Measurements from ENCODE around the gene AZGP1. TPM values are rescaled to one million over a fixed set of nuclear protein-coding genes. Genes with fewer than 3 reads are reported as not detected.

The AZGP1 gene
- polyA plus RNA-seq, 1 of the 3 experiments (the other 2 are of a cell fraction) = not detected

DNA sequence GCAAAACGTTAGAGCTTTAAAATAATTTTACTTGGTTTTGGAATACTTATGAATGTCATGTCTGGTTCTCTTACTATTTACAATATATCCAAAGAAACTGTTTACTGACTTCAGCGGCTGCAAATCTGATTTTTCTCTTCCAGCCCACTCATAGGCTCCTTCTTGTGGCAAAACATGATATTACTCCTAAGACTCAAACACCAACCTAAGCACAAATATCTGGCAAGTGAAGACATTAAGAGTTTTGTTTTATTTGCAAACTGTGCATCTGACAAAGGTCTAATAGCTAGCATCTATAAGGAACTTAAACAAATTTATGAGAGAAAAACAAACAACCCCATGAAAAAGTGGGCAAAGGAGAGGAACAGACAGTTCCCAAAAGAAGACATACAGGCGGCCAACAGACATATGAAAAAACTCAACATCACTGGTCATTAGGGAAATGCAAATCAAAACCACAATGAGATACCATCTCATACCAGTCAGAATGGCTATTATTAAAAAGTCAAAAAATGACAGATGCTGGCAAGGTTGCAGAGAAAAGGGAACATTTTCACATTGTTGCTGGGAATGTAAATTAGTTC is 26.1 kb downstream of the AZGP1 start:
- Histone ChIP-seq H2AFZ (ENCODE audit: low read depth) (no peak overlapping the region), H3K27me3 (ENCODE audit: insufficient read depth) (peaks cover 26% of the 10 kb centered on the region; the same call in 1 of the 2 replicates), H3K4me1 (ENCODE audit: control insufficient read depth in 1 of 2, insufficient read depth in 2 of 2, low read depth in 1 of 2, low read length in 1 of 2) (no peaks in the 10 kb centered on the region), H3K36me3 (replicated peaks in 1 of 2; ENCODE audit: control insufficient read depth in 1 of 2, insufficient read depth in 2 of 2, low read length in 1 of 2) (no peaks in the 10 kb centered on the region), H4K20me1 (ENCODE audit: insufficient read depth) (no peaks in the 10 kb centered on the region), H3K4me3 (ENCODE audit: low read depth in 2 of 2, low read length in 1 of 2) (no peak overlapping the region), H3K27ac (ENCODE audit: low read depth in 2 of 2, low read length in 1 of 2) (no peak overlapping the region), H3K79me2 (ENCODE audit: insufficient read depth) (no peaks in the 10 kb centered on the region), H3F3A (replicated peaks; ENCODE audit: insufficient read depth) (no peaks in the 10 kb centered on the region), H3K9me2 (no peaks in the 10 kb centered on the region), H3K4me2 (no peak overlapping the region), H3K9me3 (no peaks in the 10 kb centered on the region), H3K9ac (no peak overlapping the region)
- no peak for DNase-seq
- CTCF ChIA-PET = interaction anchor here (0.9 to 4.7 kb wide), 9 partner anchors 11 to 268 kb away, joined by 3 to 27 read pairs (median 5); partner anchors contain the start of genes GJC3 and TRIM4
- 7% methylated on average over 3 of the region's 3 CpGs for WGBS (ENCODE audit: low lambda C conversion rate)
- POLR2A ChIA-PET = no interaction called here
- TF ChIP-seq GABPA (IDR thresholded peaks at IDR 0.05; ENCODE audit: low read depth) (no peak), MXI1 (IDR thresholded peaks at IDR 0.05; ENCODE audit: low read depth, low read length) (no peak), NRF1 (IDR thresholded peaks at IDR 0.05; ENCODE audit: low read depth, low read length) (no peak), SIN3A (IDR thresholded peaks at IDR 0.05; ENCODE audit: borderline replicate concordance, low read depth, low read length) (no peak), SMC3 (IDR thresholded peaks at IDR 0.05; ENCODE audit: low read depth, low read length) (peak; percentile 47), RAD21 (IDR thresholded peaks at IDR 0.05; ENCODE audit: low read length) (peak; percentile 52), JUND (IDR thresholded peaks at IDR 0.05) (no peak), YY1 (IDR thresholded peaks at IDR 0.05; ENCODE audit: low read depth) (no peak), GATA2 (CRISPR knock-in tag; IDR thresholded peaks at IDR 0.05) (no peak), RXRA (IDR thresholded peaks at IDR 0.05; ENCODE audit: borderline replicate concordance, low read depth) (no peak), RCOR1 (IDR thresholded peaks at IDR 0.05; ENCODE audit: low read length) (no peak), NFIC (IDR thresholded peaks at IDR 0.05; ENCODE audit: borderline replicate concordance) (no peak), ELF1 (IDR thresholded peaks at IDR 0.05) (no peak), RFX5 (IDR thresholded peaks at IDR 0.05; ENCODE audit: low read length) (no peak), FOSL2 (IDR thresholded peaks at IDR 0.05; ENCODE audit: borderline replicate concordance, low read depth) (no peak), TAF1 (IDR thresholded peaks at IDR 0.05; ENCODE audit: borderline replicate concordance, low read depth, low read length) (no peak)
- TF ChIP-seq, protein P1, sequence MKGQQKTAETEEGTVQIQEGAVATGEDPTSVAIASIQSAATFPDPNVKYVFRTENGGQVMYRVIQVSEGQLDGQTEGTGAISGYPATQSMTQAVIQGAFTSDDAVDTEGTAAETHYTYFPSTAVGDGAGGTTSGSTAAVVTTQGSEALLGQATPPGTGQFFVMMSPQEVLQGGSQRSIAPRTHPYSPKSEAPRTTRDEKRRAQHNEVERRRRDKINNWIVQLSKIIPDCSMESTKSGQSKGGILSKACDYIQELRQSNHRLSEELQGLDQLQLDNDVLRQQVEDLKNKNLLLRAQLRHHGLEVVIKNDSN (IDR thresholded peaks at IDR 0.05; ENCODE audit: borderline replicate concordance, low read depth) = no peak
- TF ChIP-seq, protein P2, sequence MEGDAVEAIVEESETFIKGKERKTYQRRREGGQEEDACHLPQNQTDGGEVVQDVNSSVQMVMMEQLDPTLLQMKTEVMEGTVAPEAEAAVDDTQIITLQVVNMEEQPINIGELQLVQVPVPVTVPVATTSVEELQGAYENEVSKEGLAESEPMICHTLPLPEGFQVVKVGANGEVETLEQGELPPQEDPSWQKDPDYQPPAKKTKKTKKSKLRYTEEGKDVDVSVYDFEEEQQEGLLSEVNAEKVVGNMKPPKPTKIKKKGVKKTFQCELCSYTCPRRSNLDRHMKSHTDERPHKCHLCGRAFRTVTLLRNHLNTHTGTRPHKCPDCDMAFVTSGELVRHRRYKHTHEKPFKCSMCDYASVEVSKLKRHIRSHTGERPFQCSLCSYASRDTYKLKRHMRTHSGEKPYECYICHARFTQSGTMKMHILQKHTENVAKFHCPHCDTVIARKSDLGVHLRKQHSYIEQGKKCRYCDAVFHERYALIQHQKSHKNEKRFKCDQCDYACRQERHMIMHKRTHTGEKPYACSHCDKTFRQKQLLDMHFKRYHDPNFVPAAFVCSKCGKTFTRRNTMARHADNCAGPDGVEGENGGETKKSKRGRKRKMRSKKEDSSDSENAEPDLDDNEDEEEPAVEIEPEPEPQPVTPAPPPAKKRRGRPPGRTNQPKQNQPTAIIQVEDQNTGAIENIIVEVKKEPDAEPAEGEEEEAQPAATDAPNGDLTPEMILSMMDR (IDR thresholded peaks at IDR 0.05) = peak; percentile 57
- TF ChIP-seq, protein P3, sequence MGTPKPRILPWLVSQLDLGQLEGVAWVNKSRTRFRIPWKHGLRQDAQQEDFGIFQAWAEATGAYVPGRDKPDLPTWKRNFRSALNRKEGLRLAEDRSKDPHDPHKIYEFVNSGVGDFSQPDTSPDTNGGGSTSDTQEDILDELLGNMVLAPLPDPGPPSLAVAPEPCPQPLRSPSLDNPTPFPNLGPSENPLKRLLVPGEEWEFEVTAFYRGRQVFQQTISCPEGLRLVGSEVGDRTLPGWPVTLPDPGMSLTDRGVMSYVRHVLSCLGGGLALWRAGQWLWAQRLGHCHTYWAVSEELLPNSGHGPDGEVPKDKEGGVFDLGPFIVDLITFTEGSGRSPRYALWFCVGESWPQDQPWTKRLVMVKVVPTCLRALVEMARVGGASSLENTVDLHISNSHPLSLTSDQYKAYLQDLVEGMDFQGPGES (IDR thresholded peaks at IDR 0.05; ENCODE audit: low read depth, low read length) = no peak
- TF ChIP-seq, protein P4, sequence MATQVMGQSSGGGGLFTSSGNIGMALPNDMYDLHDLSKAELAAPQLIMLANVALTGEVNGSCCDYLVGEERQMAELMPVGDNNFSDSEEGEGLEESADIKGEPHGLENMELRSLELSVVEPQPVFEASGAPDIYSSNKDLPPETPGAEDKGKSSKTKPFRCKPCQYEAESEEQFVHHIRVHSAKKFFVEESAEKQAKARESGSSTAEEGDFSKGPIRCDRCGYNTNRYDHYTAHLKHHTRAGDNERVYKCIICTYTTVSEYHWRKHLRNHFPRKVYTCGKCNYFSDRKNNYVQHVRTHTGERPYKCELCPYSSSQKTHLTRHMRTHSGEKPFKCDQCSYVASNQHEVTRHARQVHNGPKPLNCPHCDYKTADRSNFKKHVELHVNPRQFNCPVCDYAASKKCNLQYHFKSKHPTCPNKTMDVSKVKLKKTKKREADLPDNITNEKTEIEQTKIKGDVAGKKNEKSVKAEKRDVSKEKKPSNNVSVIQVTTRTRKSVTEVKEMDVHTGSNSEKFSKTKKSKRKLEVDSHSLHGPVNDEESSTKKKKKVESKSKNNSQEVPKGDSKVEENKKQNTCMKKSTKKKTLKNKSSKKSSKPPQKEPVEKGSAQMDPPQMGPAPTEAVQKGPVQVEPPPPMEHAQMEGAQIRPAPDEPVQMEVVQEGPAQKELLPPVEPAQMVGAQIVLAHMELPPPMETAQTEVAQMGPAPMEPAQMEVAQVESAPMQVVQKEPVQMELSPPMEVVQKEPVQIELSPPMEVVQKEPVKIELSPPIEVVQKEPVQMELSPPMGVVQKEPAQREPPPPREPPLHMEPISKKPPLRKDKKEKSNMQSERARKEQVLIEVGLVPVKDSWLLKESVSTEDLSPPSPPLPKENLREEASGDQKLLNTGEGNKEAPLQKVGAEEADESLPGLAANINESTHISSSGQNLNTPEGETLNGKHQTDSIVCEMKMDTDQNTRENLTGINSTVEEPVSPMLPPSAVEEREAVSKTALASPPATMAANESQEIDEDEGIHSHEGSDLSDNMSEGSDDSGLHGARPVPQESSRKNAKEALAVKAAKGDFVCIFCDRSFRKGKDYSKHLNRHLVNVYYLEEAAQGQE (IDR thresholded peaks at IDR 0.05; ENCODE audit: low read depth, low read length) = no peak
- TF ChIP-seq, protein P5, sequence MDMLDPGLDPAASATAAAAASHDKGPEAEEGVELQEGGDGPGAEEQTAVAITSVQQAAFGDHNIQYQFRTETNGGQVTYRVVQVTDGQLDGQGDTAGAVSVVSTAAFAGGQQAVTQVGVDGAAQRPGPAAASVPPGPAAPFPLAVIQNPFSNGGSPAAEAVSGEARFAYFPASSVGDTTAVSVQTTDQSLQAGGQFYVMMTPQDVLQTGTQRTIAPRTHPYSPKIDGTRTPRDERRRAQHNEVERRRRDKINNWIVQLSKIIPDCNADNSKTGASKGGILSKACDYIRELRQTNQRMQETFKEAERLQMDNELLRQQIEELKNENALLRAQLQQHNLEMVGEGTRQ (IDR thresholded peaks at IDR 0.05; ENCODE audit: borderline replicate concordance, low read depth, low read length) = no peak
- TF ChIP-seq, protein P6, sequence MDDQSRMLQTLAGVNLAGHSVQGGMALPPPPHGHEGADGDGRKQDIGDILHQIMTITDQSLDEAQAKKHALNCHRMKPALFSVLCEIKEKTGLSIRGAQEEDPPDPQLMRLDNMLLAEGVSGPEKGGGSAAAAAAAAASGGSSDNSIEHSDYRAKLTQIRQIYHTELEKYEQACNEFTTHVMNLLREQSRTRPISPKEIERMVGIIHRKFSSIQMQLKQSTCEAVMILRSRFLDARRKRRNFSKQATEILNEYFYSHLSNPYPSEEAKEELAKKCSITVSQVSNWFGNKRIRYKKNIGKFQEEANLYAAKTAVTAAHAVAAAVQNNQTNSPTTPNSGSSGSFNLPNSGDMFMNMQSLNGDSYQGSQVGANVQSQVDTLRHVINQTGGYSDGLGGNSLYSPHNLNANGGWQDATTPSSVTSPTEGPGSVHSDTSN (IDR thresholded peaks at IDR 0.05) = no peak

Measured in SK-N-SH (cell line).